ENCODE results near the gene CRKL.

Gene CRKL

DNA sequence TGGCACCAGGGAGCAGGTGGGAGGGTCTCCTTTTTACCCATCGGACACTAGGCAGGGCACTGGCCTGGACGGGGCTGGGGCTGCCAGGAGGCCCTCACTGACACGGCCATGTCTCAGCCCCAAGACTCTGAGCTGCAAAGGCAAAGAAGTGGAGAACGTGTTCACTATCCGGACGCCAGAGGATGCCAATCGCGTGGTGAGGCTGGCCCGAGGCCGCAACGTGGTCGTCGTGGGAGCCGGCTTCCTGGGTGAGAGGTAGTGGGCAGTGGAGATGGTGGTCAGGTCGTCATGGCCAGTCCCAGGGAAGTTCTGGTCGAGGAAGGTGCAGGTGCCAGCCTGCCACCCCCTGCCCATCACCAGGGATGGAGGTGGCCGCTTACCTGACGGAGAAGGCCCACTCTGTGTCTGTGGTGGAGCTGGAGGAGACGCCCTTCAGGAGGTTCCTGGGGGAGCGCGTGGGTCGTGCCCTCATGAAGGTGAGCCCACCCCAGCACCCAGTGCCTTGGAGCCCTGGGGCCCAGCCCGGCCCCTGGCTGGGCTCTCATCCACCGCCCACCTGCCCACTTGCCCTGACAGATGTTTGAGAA lies 59.2 kb downstream of the CRKL start:
- Histone ChIP-seq H3K4me1 (ENCODE audit: control insufficient read depth, insufficient read depth, low read length) (peaks cover 40% of the 10 kb centered on the region), H3K9me3 (ENCODE audit: control insufficient read depth, low read length) (no peaks in the 10 kb centered on the region), H3K36me3 (ENCODE audit: control insufficient read depth, insufficient read depth, low read length) (peaks cover 6% of the 10 kb centered on the region), H3K4me3 (ENCODE audit: insufficient read depth, low read depth, low read length) (no peak overlapping the region), H3K27me3 (ENCODE audit: control insufficient read depth, insufficient read depth, low read length, poor library complexity, severe bottlenecking) (no peaks in the 10 kb centered on the region), H3K27ac (ENCODE audit: insufficient read depth, low read depth, low read length, poor library complexity, severe bottlenecking) (no peak overlapping the region)
- WGBS, 2 experiments, result 88 to 91% methylated on average over 24 of the region's 24 CpGs

DNA sequence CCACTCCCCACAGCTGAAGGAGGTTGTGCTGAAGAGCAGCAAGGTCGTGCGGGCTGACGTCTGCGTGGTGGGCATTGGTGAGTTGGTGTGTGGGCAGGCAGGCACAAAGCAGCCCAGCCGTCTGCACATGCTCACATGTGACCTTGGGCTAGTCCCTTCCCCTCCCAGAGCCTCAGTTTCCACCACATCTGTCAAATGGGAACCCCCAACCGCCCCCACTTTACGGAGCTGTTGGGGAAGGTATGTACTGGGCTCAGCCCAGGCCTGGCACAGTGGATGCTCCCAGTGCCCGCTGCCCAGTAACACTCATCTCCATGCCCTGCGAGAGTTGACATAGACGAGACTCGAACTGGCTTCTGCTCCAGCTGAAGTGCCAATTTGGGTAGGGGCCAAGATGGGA lies 59.8 kb downstream of the CRKL start:
- no peaks in the 10 kb centered on the region for H3K9me3 ChIP-seq (ENCODE audit: control insufficient read depth, low read length)
- 92 to 93% methylated on average over 11 of the region's 11 CpGs for WGBS, 2 experiments
- peaks cover 6% of the 10 kb centered on the region for H3K36me3 ChIP-seq (ENCODE audit: control insufficient read depth, insufficient read depth, low read length)
- no peak overlapping the region for H3K27ac ChIP-seq (ENCODE audit: insufficient read depth, low read depth, low read length, poor library complexity, severe bottlenecking)
- peaks cover 37% of the 10 kb centered on the region for H3K4me1 ChIP-seq (ENCODE audit: control insufficient read depth, insufficient read depth, low read length)
- no peaks in the 10 kb centered on the region for H3K27me3 ChIP-seq (ENCODE audit: control insufficient read depth, insufficient read depth, low read length, poor library complexity, severe bottlenecking)
- no peak overlapping the region for H3K4me3 ChIP-seq (ENCODE audit: insufficient read depth, low read depth, low read length)

DNA sequence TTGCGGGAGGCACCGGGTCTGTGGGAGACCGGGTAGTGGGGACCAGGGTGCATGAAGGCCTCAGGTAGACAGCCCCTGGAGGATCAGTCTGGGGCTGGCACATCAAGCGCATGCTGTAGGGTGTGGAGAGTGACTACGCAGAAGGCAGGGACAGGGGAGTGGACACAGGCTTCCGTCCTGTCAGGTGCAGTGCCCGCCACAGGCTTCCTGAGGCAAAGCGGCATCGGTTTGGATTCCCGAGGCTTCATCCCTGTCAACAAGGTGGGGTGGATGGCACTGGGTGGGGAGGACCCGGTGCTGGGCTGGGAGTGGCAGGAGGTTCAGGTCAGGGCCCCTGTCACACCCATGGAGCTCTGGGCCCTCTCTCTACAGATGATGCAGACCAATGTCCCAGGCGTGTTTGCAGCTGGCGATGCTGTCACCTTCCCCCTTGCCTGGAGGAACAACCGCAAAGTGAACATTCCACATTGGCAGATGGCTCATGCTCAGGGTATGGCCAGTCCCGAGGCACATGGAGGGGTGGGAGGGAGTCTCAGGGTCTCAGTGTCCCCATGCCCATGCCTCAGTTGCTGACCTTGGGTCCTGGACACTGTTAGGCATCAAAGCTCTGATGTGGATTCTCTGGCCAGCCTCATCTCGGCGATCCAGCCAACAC lies 60.4 kb downstream of the CRKL start:
- no peaks in the 10 kb centered on the region for H3K9me3 ChIP-seq (ENCODE audit: control insufficient read depth, low read length)
- H3K36me3 ChIP-seq (ENCODE audit: control insufficient read depth, insufficient read depth, low read length), result peaks cover 6% of the 10 kb centered on the region
- H3K27ac ChIP-seq (ENCODE audit: insufficient read depth, low read depth, low read length, poor library complexity, severe bottlenecking), result no peak overlapping the region
- H3K4me3 ChIP-seq (ENCODE audit: insufficient read depth, low read depth, low read length), result no peak overlapping the region
- peaks cover 31% of the 10 kb centered on the region for H3K4me1 ChIP-seq (ENCODE audit: control insufficient read depth, insufficient read depth, low read length)
- 90 to 92% methylated on average over 17 of the region's 17 CpGs for WGBS, 2 experiments
- no peaks in the 10 kb centered on the region for H3K27me3 ChIP-seq (ENCODE audit: control insufficient read depth, insufficient read depth, low read length, poor library complexity, severe bottlenecking)

DNA sequence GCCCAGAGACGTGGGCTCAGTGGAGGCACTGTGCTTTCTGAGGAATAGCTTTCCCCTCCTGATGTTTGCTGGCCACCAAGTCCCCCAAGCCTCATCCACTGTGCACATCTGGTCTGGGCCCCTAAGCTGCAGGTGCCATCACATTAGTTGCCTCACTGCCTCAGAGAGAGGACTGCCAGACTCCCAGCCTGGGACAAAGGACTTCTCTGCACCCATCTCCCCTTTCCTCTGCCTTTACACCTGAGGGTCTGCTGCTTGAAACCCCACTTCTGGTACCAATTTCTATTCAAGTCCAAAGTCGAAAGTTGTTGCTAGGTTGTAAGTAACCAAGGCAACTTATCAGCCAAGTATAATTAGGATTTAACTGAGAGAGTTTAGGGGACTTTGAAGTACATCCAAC lies 61.2 kb downstream of the CRKL start:
- no peaks in the 10 kb centered on the region for H3K27me3 ChIP-seq (ENCODE audit: control insufficient read depth, insufficient read depth, low read length, poor library complexity, severe bottlenecking)
- H3K36me3 ChIP-seq (ENCODE audit: control insufficient read depth, insufficient read depth, low read length), result peaks cover 6% of the 10 kb centered on the region
- peaks cover 31% of the 10 kb centered on the region for H3K4me1 ChIP-seq (ENCODE audit: control insufficient read depth, insufficient read depth, low read length)
- H3K27ac ChIP-seq (ENCODE audit: insufficient read depth, low read depth, low read length, poor library complexity, severe bottlenecking), result no peak overlapping the region
- WGBS, 2 experiments, result 92 to 94% methylated on average over 2 of the region's 2 CpGs
- H3K9me3 ChIP-seq (ENCODE audit: control insufficient read depth, low read length), result no peaks in the 10 kb centered on the region
- H3K4me3 ChIP-seq (ENCODE audit: insufficient read depth, low read depth, low read length), result no peak overlapping the region

DNA sequence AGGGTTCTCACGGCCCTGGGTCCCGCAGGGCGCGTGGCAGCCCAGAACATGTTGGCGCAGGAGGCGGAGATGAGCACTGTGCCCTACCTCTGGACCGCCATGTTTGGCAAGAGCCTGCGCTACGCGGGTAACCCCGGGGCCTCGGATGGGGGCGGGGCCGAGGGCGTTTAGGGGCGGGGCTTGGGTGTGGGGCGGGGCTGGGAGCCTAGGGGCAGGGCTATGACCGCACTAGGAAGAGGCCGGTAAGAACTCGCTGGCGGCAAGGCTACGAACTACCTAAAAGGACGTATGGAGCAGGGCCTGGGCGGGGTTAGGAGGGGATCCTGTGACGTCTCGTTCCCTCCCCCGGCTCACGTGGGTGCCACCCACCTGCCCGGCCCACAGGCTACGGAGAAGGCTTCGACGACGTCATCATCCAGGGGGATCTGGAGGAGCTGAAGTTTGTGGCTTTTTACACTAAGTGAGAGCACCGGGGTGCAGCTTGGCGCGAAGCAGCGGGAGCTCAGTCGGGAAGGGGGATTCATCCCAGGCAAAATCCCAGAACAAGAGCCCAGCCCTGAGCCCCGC lies 62.1 kb downstream of the CRKL start:
- Histone ChIP-seq H3K4me3 (ENCODE audit: insufficient read depth, low read depth, low read length) (peak overlapping the region; percentile 21), H3K27ac (ENCODE audit: insufficient read depth, low read depth, low read length, poor library complexity, severe bottlenecking) (no peak overlapping the region), H3K36me3 (ENCODE audit: control insufficient read depth, insufficient read depth, low read length) (peaks cover 6% of the 10 kb centered on the region)

DNA sequence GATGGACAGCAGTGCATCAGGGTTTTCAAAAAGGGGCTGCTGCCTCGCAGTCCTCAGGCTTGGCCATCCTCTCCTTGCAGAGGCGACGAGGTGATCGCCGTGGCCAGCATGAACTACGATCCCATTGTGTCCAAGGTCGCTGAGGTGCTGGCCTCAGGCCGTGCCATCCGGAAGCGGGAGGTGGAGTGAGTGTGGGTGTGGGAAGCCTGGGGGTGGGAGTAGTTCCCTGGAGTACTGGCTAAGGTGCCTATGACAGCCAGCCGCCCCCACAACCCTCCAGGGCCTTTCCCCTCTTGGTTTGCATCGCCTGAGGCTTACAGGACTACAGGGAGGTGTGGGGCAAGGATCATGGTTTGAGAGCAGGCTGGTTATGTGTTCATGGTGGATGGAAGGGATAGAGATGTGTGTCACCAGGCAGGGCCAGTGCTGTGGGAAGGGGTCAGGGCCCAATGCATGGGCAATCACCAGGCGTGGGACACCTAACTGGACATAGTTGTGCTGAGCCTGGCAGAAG lies 62.8 kb downstream of the CRKL start:
- Histone ChIP-seq H3K36me3 (ENCODE audit: control insufficient read depth, insufficient read depth, low read length) (peaks cover 6% of the 10 kb centered on the region), H3K4me3 (ENCODE audit: insufficient read depth, low read depth, low read length) (peak overlapping the region; percentile 21), H3K27ac (ENCODE audit: insufficient read depth, low read depth, low read length, poor library complexity, severe bottlenecking) (no peak overlapping the region), H3K9me3 (ENCODE audit: control insufficient read depth, low read length) (no peaks in the 10 kb centered on the region), H3K4me1 (ENCODE audit: control insufficient read depth, insufficient read depth, low read length) (peaks cover 22% of the 10 kb centered on the region), H3K27me3 (ENCODE audit: control insufficient read depth, insufficient read depth, low read length, poor library complexity, severe bottlenecking) (no peaks in the 10 kb centered on the region)
- WGBS, 2 experiments, result 72 to 76% methylated on average over 13 of the region's 13 CpGs

More for the DNA sequence above, 62.1 kb downstream of the CRKL start:
- H3K9me3 ChIP-seq (ENCODE audit: control insufficient read depth, low read length), result no peaks in the 10 kb centered on the region
- WGBS, 2 experiments, result 22 to 24% methylated on average over 39 of the region's 39 CpGs
- H3K4me1 ChIP-seq (ENCODE audit: control insufficient read depth, insufficient read depth, low read length), result peaks cover 22% of the 10 kb centered on the region
- H3K27me3 ChIP-seq (ENCODE audit: control insufficient read depth, insufficient read depth, low read length, poor library complexity, severe bottlenecking), result no peaks in the 10 kb centered on the region

DNA sequence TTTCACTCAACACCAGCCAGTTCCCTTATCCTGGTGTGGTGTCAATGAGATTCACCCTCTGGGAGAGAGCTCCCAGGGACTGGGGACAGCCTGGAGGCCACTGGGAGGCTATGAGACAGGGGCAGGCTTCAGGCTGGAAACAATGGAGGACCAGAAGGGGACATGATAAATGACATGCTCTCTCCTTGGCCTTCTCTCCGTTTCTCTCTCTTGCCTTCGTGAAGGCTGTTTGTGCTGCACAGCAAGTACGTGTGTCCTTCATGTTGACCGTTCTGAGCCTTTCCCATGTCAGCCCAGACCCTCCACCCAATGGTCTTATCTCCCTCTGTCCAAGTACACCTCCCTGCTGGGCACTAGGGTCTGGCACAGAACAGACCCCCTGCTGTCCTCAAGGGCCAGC lies 63.3 kb downstream of the CRKL start:
- peaks cover 8% of the 10 kb centered on the region for H3K36me3 ChIP-seq (ENCODE audit: control insufficient read depth, insufficient read depth, low read length)
- H3K4me3 ChIP-seq (ENCODE audit: insufficient read depth, low read depth, low read length), result no peak overlapping the region
- H3K9me3 ChIP-seq (ENCODE audit: control insufficient read depth, low read length), result no peaks in the 10 kb centered on the region
- H3K27me3 ChIP-seq (ENCODE audit: control insufficient read depth, insufficient read depth, low read length, poor library complexity, severe bottlenecking), result no peaks in the 10 kb centered on the region
- WGBS, 2 experiments, result 91 to 95% methylated on average over 4 of the region's 4 CpGs
- no peak overlapping the region for H3K27ac ChIP-seq (ENCODE audit: insufficient read depth, low read depth, low read length, poor library complexity, severe bottlenecking)
- peaks cover 22% of the 10 kb centered on the region for H3K4me1 ChIP-seq (ENCODE audit: control insufficient read depth, insufficient read depth, low read length)

DNA sequence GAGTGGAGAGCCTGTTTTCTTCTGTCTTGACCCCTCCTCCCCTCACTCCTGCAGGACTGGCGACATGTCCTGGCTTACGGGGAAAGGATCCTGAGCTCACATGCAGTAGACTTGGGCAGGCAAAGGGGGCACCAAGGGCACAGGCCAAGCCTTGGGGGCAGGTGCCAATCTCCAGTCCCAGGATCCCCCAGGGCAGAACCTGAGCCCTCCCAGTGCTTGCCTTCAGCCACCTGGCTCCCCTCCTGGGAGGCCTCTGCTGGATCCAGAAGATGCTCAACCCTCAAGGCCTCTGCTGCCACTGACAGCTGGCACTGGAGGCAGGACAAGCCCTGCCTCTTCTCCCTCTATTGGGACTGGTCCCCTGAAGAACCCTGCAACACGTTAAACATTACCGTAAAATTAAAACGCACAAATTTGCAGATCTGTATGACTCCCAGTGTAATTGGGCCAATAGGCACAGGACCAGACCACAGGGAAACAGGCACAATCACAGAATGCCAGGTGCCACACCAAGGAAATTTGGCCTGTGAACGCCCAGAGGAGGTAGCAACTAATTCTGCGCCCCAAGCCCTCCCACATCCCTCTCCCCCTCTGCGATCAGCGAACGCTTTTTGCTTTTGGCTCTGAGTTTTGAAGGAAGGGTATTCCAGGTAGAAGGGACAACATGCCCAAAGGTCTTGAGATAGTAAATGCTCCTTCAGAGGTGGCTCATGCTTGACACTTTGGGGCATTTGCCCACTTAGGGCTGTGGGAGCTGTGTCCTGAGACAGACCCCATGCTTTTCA lies 63.9 kb downstream of the CRKL start:
- no peak overlapping the region for H3K27ac ChIP-seq (ENCODE audit: insufficient read depth, low read depth, low read length, poor library complexity, severe bottlenecking)
- H3K36me3 ChIP-seq (ENCODE audit: control insufficient read depth, insufficient read depth, low read length), result peaks cover 14% of the 10 kb centered on the region
- H3K4me1 ChIP-seq (ENCODE audit: control insufficient read depth, insufficient read depth, low read length), result peaks cover 22% of the 10 kb centered on the region
- WGBS, 2 experiments, result 82% methylated on average over 10 of the region's 10 CpGs
- peak overlapping the region; percentile 82 for H3K4me3 ChIP-seq (ENCODE audit: insufficient read depth, low read depth, low read length)
- H3K9me3 ChIP-seq (ENCODE audit: control insufficient read depth, low read length), result no peaks in the 10 kb centered on the region
- no peaks in the 10 kb centered on the region for H3K27me3 ChIP-seq (ENCODE audit: control insufficient read depth, insufficient read depth, low read length, poor library complexity, severe bottlenecking)

DNA sequence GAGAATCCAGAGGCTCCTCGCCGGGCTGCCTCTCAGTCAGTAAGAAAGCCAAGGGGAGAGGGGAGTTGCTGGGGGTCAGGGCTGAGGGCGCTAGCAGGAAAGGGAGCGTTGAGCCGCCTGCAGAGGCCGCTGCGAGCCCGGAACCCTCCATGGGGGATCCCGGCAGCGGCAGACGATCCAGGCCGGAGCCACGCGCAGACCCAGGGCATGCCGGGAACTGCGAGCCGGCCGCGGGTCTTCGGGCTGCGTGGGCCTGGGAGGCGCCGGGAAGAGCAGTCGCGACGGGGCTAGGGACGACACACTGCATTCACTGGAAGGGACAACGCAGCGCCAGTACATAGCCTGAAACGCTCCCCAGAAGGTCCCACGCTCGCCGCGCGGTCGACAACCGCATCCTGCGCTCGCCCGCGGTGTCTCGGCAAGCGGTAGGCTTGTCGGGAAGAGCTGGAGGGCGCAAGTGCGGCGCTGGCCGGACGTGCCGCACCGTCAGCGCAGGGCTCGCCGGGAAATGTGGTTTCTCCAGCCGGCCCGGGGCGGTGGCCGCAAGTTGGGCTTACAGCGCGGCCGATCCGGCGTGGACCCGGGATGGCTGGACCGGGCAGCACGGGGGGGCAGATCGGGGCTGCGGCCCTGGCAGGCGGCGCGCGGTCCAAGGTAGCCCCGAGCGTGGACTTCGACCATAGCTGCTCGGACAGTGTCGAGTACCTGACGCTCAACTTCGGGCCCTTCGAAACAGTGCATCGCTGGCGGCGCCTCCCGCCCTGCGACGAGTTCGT lies 64.8 kb downstream of the CRKL start, which contains the start of gene LZTR1:
LZTR1 (plus strand) TSS at position 511 of the 776 bp plus-strand sequence; CDS start at position 586, 75 bp downstream.
- 0 to 1% methylated on average over 87 of the region's 87 CpGs for WGBS, 2 experiments
- H3K27ac ChIP-seq (ENCODE audit: insufficient read depth, low read depth, low read length, poor library complexity, severe bottlenecking), result peak within 1 kb of the TSS; percentile 78
- H3K4me1 ChIP-seq (ENCODE audit: control insufficient read depth, insufficient read depth, low read length), result peaks cover 22% of the 10 kb centered on the region
- H3K9me3 ChIP-seq (ENCODE audit: control insufficient read depth, low read length), result no peaks in the 10 kb centered on the region
- H3K36me3 ChIP-seq (ENCODE audit: control insufficient read depth, insufficient read depth, low read length), result peaks cover 21% of the 10 kb centered on the region
- peak within 1 kb of the TSS; percentile 82 for H3K4me3 ChIP-seq (ENCODE audit: insufficient read depth, low read depth, low read length)
- no peaks in the 10 kb centered on the region for H3K27me3 ChIP-seq (ENCODE audit: control insufficient read depth, insufficient read depth, low read length, poor library complexity, severe bottlenecking)

All from ectodermal cell (in vitro differentiated cells).